ENCODE results near the gene RTL10. TPM values are rescaled to one million over a fixed set of nuclear protein-coding genes. Genes with fewer than 3 reads are reported as not detected.

The RTL10 gene
- total RNA-seq, 2 experiments from 2014 or later: 18.7 to 23.1 TPM

DNA sequence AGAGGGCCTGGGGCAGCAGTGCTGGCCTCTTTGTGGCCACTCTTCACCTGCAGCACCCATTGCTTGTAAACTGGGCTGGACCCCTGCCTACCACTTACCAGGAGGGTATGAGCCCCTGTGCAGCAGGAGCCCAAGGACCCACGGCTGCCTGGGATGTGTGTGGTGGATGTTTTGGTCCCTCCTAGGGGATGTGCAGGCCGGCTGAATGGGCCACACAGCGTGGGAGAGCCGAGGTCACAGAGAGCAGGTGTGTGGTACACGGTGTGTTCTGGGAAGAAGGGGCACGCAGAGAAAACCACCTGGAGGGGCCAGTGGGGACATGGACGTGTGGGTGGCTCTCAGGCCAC is 19.3 kb upstream of the RTL10 start:
- Mint-ChIP-seq H3K27ac (no peak overlapping the region), H3K27me3 (no peaks in the 10 kb centered on the region), H3K9me3 (no peaks in the 10 kb centered on the region)

GRCh38 chr22:19873138-19873959 is 18.7 kb upstream of the RTL10 start:
- Mint-ChIP-seq H3K36me3 (no peaks in the 10 kb centered on the region), H3K4me3 (no peak overlapping the region), H3K27me3 (no peaks in the 10 kb centered on the region), H3K9me3 (no peaks in the 10 kb centered on the region), H3K4me1 (peaks cover 4% of the 10 kb centered on the region), H3K27ac (no peak overlapping the region)
- DNase-seq: no peak

More for the DNA sequence above, 19.3 kb upstream of the RTL10 start:
- Mint-ChIP-seq H3K4me1 (peaks cover 4% of the 10 kb centered on the region), H3K4me3 (no peak overlapping the region), H3K36me3 (no peaks in the 10 kb centered on the region)
- no peak for DNase-seq

DNA sequence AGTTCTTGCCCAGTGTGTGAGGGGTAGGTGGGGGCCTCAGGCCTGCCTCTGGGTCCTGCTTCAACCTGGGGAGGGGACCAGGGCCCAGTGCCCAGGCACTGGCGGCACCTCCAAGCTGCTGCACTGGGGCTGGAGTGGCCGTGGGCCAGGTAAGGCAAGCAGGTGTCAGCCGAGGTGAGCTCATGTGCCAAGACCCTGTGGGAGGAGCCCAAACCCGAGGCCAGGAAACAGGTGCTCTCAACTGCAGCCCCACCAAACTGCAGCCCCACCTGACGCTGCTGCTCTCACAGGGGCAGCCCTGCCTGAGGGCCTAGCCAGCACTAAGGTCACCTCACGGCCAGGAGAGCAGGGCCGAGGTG is 18.1 kb upstream of the RTL10 start:
- Mint-ChIP-seq H3K27me3 (no peaks in the 10 kb centered on the region), H3K9me3 (no peaks in the 10 kb centered on the region), H3K36me3 (no peaks in the 10 kb centered on the region), H3K4me1 (peaks cover 4% of the 10 kb centered on the region), H3K4me3 (no peak overlapping the region), H3K27ac (no peak overlapping the region)
- DNase-seq: no peak

DNA sequence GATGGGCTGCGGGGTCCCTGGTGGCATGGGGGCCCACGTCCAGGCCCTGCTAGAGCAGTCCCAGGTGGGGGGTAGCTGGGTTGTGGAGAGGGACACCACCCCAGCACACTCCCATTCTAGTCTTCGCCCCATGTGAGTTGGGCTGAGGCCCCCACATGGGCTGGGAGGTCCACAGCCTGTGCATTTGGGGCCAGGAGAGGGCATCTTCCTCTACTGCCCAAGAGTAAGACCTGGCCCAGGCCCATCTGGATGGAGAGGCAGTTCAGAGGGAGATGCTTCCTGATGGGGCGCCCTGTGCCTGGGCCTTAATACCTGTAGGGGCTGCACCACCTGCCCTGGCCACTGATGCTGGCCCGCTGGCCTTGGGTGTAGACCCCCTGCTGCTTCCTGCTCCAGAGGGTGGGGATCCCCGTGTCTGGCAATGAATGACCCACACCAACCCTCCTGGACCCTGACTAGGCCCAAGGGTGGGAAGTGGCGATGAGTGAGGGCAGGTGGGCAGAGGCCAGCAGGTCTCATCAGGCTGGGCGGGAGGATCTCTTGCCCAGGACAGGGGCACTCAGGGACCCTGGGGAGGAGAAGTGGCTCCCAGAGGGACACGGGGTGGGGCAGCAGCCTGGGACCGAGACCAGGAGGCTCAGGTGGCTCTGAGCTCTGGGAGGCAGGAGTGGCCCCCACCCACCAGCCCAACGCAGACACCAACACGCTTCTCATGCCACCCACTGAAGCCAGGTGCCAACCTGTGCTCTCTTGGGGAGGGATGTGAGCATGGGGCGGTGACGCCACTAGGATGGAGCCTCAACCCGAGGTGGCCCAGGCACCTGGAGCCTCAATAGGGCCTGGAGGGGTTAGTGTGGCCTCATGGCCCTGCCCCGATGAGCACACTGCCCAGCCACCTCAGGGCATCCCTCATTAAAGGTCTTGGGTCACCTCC is 17.4 kb upstream of the RTL10 start:
- H3K9me3 Mint-ChIP-seq: no peaks in the 10 kb centered on the region
- DNase-seq: no peak
- H3K4me1 Mint-ChIP-seq: peaks cover 4% of the 10 kb centered on the region
- no peak overlapping the region for H3K27ac Mint-ChIP-seq
- no peak overlapping the region for H3K4me3 Mint-ChIP-seq
- no peaks in the 10 kb centered on the region for H3K36me3 Mint-ChIP-seq
- no peaks in the 10 kb centered on the region for H3K27me3 Mint-ChIP-seq

GRCh38 chr22:19871023-19871844 is 16.6 kb upstream of the RTL10 start:
- no peaks in the 10 kb centered on the region for H3K9me3 Mint-ChIP-seq
- no peaks in the 10 kb centered on the region for H3K36me3 Mint-ChIP-seq
- no peak for DNase-seq
- H3K27ac Mint-ChIP-seq: no peak overlapping the region
- H3K27me3 Mint-ChIP-seq: no peaks in the 10 kb centered on the region
- H3K4me1 Mint-ChIP-seq: peaks cover 4% of the 10 kb centered on the region
- no peak overlapping the region for H3K4me3 Mint-ChIP-seq

GRCh38 chr22:19870153-19871022 is 15.7 kb upstream of the RTL10 start:
- Mint-ChIP-seq H3K4me3 (no peak overlapping the region), H3K4me1 (peaks cover 4% of the 10 kb centered on the region), H3K36me3 (no peaks in the 10 kb centered on the region), H3K27ac (no peak overlapping the region), H3K9me3 (no peaks in the 10 kb centered on the region), H3K27me3 (no peaks in the 10 kb centered on the region)
- DNase-seq: no peak

DNA sequence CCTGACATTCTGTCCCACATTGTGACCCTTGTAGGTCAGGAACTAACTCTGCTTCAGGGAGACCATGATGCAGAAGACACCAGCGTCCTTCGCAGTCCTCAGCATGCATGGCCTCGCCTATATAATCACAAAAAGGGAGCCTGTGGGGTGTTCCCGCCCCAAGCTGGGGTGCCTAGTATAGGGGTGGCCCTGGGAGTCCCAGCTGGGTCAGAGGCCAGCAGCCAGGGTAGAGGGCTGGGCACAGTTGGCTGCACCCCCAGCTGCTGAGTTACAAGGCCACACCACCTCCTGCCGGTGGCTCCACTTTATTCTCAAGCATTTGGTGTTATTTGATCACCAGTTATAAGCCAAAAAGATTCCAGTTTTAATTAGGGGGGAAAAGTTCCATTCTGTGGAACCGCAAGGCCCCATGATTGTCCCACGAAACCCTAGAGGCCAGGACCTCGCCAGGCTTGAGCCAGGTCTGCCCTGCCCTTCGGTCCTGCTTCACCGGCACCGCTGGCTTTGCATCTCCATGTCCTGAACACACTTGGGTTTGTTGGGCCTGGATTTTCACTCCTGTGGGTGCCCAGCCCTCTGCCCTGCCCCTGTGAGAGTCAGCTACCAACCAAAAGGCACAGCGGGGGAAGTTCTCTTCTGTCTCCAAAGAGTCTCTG is 15.0 kb upstream of the RTL10 start:
- H3K9me3 Mint-ChIP-seq: no peaks in the 10 kb centered on the region
- DNase-seq: no peak
- H3K4me1 Mint-ChIP-seq: peaks cover 4% of the 10 kb centered on the region
- H3K36me3 Mint-ChIP-seq: no peaks in the 10 kb centered on the region
- no peaks in the 10 kb centered on the region for H3K27me3 Mint-ChIP-seq
- no peak overlapping the region for H3K4me3 Mint-ChIP-seq
- H3K27ac Mint-ChIP-seq: no peak overlapping the region

- Mint-ChIP-seq H3K36me3 (no peaks in the 10 kb centered on the region), H3K9me3 (no peaks in the 10 kb centered on the region), H3K27me3 (no peaks in the 10 kb centered on the region), H3K4me1 (no peaks in the 10 kb centered on the region), H3K4me3 (no peak overlapping the region), H3K27ac (no peak overlapping the region)
- DNase-seq: no peak
Measured at GRCh38 chr22:19868773-19869471, 14.2 kb upstream of the RTL10 start.

- no peaks in the 10 kb centered on the region for H3K36me3 Mint-ChIP-seq
- no peaks in the 10 kb centered on the region for H3K27me3 Mint-ChIP-seq
- H3K9me3 Mint-ChIP-seq: no peaks in the 10 kb centered on the region
- no peaks in the 10 kb centered on the region for H3K4me1 Mint-ChIP-seq
- H3K4me3 Mint-ChIP-seq: no peak overlapping the region
- no peak for DNase-seq
- H3K27ac Mint-ChIP-seq: no peak overlapping the region
Measured at GRCh38 chr22:19868333-19868732, 13.7 kb upstream of the RTL10 start.

DNA sequence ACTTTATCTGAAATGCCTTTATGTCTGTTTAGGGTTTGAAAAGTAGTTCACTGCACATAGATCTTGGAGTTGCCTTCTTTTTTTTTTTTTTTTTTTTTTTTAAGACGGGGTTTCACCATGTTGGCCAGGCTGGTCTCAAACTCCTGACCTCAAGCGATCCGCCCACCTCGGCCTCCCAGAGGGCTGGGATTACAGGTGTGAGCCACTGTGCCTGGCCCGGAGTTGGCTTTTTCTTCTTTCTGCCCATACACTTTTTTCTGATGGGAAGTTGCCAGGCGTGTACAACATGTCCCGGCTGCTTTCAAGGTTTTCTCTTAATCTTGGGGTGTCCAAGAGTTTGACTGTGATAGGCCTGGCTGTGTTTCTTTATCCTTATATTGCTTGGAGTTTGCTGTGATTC is 12.9 kb upstream of the RTL10 start:
- Mint-ChIP-seq H3K4me3 (no peak overlapping the region), H3K4me1 (no peaks in the 10 kb centered on the region), H3K27me3 (no peaks in the 10 kb centered on the region), H3K36me3 (no peaks in the 10 kb centered on the region), H3K9me3 (no peaks in the 10 kb centered on the region), H3K27ac (no peak overlapping the region)
- no peak for DNase-seq

DNA sequence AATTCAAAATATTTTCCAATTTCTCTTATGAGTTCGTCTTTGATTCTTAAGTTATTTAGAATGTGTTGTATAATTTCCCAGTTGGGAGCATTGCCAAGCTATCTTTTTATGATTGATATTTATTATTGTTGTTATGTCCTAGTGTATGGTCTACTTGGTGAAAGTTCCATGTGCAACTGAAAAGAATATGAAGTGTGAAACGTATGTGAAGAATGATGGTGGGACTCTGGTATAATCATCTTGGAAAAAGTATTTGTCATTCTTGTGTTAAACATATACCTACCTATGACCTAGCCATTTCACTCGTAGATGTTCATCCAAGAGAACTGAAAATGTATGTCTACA is 12.0 kb upstream of the RTL10 start:
- H3K27ac Mint-ChIP-seq: no peak overlapping the region
- H3K4me1 Mint-ChIP-seq: no peaks in the 10 kb centered on the region
- no peaks in the 10 kb centered on the region for H3K27me3 Mint-ChIP-seq
- H3K9me3 Mint-ChIP-seq: no peaks in the 10 kb centered on the region
- H3K36me3 Mint-ChIP-seq: no peaks in the 10 kb centered on the region
- DNase-seq: no peak
- no peak overlapping the region for H3K4me3 Mint-ChIP-seq

DNA sequence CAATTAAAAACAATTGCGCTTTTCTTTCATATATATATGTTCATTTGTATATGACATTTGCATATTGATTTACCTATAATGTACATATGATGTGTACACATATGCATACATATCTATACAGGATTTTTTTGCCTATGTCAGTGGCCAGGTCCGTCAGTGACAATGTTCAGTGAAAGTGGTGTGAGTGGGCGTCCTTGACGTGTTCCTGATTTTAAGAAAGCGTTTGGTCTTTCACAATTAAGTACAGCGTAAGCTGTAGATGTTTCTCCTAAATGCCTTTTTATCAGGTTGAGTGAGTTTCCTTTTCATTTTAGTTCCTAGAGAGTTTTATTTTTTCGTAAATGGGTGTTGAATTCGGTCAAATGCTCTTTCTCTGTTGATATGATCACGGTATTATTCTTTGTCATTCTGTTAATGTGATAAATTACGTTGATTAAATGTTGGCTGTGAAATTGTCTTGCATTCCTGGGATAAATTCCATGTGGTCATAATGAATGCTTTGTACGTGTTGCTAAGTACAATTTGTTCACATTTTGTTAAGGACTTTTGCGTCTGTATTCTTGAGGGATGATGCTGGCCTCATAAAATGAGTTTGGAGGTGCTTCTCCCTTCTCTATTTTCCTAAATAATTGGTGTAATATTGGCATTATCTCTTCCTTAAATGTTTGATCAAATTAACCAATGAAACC is 10.6 kb upstream of the RTL10 start:
- Mint-ChIP-seq H3K27ac (no peak overlapping the region), H3K9me3 (no peaks in the 10 kb centered on the region), H3K4me3 (no peak overlapping the region), H3K36me3 (no peaks in the 10 kb centered on the region), H3K27me3 (no peaks in the 10 kb centered on the region), H3K4me1 (no peaks in the 10 kb centered on the region)
- DNase-seq: no peak

- no peak overlapping the region for H3K4me3 Mint-ChIP-seq
- DNase-seq: no peak
- no peaks in the 10 kb centered on the region for H3K4me1 Mint-ChIP-seq
- H3K9me3 Mint-ChIP-seq: no peaks in the 10 kb centered on the region
- no peaks in the 10 kb centered on the region for H3K36me3 Mint-ChIP-seq
- no peak overlapping the region for H3K27ac Mint-ChIP-seq
- H3K27me3 Mint-ChIP-seq: no peaks in the 10 kb centered on the region
Measured at GRCh38 chr22:19864538-19865106, 9.9 kb upstream of the RTL10 start.

Measured in activated naive CD8-positive, alpha-beta T cell treated with anti-CD3 and anti-CD28 coated beads for 36 hours (primary cell).